SK-N-SH (cell line): ENCODE results near the gene EFEMP2. TPM values are rescaled to one million over a fixed set of nuclear protein-coding genes. Genes with fewer than 3 reads are reported as not detected.

ENCODE experiments used
- CTCF ChIA-PET: fragments of 300-600, 350-600 bp; formaldehyde crosslinking; extraction: SDS; loops from one replicate; lab custom pipeline; 2021; lab: Yijun Ruan, JAX
- POLR2A ChIA-PET: fragments of 350-600 bp; sonication (Branson Sonifier 250); formaldehyde crosslinking; extraction: SDS; loops from one replicate; lab custom pipeline; 2020; ENCODE audit warnings: antibody characterized with exemption, inconsistent platforms; lab: Yijun Ruan, JAX
- DNase-seq: peaks from one replicate; pipeline ENCODE4 v3.0.0; 2012
- H2AFZ ChIP-seq: fragments of 200-600 bp; sonication (generic); 2 replicates; pipeline ENCODE4 v1.8.1; 2016; ENCODE audit warnings: antibody characterized with exemption, mild to moderate bottlenecking, low read depth
- H3F3A ChIP-seq: fragments of 200-600 bp; sonication (generic); replicated peaks from 2 replicates; pipeline ENCODE3; 2016; ENCODE audit warnings: antibody characterized with exemption, mild to moderate bottlenecking; ENCODE audit not compliant: insufficient read depth
- H3K27ac ChIP-seq, 2 experiments: fragments of 200-500 bp in 1 of 2; fragments of 200-600 bp in 1 of 2; sonication (Bioruptor generic) in 1 of 2; sonication (generic), shearing (Covaris generic) in 1 of 2; 2 replicates each; pipeline versions ENCODE4 v1.5.1 to v1.6.1; 2014 to 2016; ENCODE audit warnings: low read depth in 2 of 2, inconsistent platforms in 1 of 2, low read length in 1 of 2, mild to moderate bottlenecking in 1 of 2, mixed read lengths in 1 of 2
- H3K27me3 ChIP-seq: fragments of 200-600 bp; sonication (generic), shearing (Covaris generic); 2 replicates; pipeline ENCODE4 v1.6.1; 2016; ENCODE audit warnings: mixed run types; ENCODE audit not compliant: insufficient read depth
- H3K36me3 ChIP-seq, 2 experiments: fragments of 200-500 bp in 1 of 2; fragments of 200-600 bp in 1 of 2; sonication (Bioruptor generic) in 1 of 2; sonication (generic) in 1 of 2; replicated peaks in 1 of 2; 2 replicates each; pipeline versions ENCODE3 to v1.5.1; 2014 to 2016; ENCODE audit warnings: low read length in 1 of 2, mild to moderate bottlenecking in 1 of 2; ENCODE audit not compliant: insufficient read depth in 2 of 2, control insufficient read depth in 1 of 2
- H3K4me1 ChIP-seq, 2 experiments: fragments of 200-500 bp in 1 of 2; fragments of 200-600 bp in 1 of 2; sonication (Bioruptor generic) in 1 of 2; sonication (generic), shearing (Covaris generic) in 1 of 2; 2 replicates each; pipeline versions ENCODE4 v1.5.1 to v1.6.1; 2014 to 2016; ENCODE audit warnings: low read depth in 1 of 2, low read length in 1 of 2, mixed run types in 1 of 2; ENCODE audit not compliant: insufficient read depth in 2 of 2, control insufficient read depth in 1 of 2
- H3K4me2 ChIP-seq: fragments of 200-600 bp; sonication (generic), shearing (Covaris generic); 2 replicates; pipeline ENCODE4 v1.6.1; 2017; ENCODE audit warnings: mixed run types
- H3K4me3 ChIP-seq, 2 experiments: fragments of 200-500 bp in 1 of 2; fragments of 200-600 bp in 1 of 2; sonication (Bioruptor generic) in 1 of 2; sonication (generic), shearing (Covaris generic) in 1 of 2; 2 replicates each; pipeline versions ENCODE4 v1.5.1 to v1.8.1; 2014 to 2016; ENCODE audit warnings: low read depth in 2 of 2, inconsistent platforms in 1 of 2, low read length in 1 of 2, mild to moderate bottlenecking in 1 of 2, mixed read lengths in 1 of 2, moderate library complexity in 1 of 2
- H3K79me2 ChIP-seq: fragments of 200-600 bp; sonication (generic); 2 replicates; pipeline ENCODE4 v1.8.1; 2017; ENCODE audit warnings: mild to moderate bottlenecking; ENCODE audit not compliant: insufficient read depth
- H3K9ac ChIP-seq: fragments of 200-600 bp; sonication (generic); 2 replicates; pipeline ENCODE4 v1.6.1; 2017; ENCODE audit warnings: mixed run types
- H3K9me2 ChIP-seq: fragments of 200-600 bp; sonication (generic); 2 replicates; pipeline ENCODE4 v1.6.1; 2017; ENCODE audit warnings: mixed run types
- H3K9me3 ChIP-seq: fragments of 200-600 bp; sonication (generic); 2 replicates; pipeline ENCODE4 v1.6.1; 2017; ENCODE audit warnings: mixed run types, mild to moderate bottlenecking, moderate library complexity
- H4K20me1 ChIP-seq: fragments of 200-600 bp; sonication (generic); 2 replicates; pipeline ENCODE4 v1.6.1; 2017; ENCODE audit warnings: mild to moderate bottlenecking, mixed run types; ENCODE audit not compliant: insufficient read depth
- CHD2 ChIP-seq: fragments of 150-350 bp; IDR thresholded peaks from 2 replicates; pipeline ENCODE4 v1.6.1; 2018; ENCODE audit warnings: low read length; ENCODE audit not compliant: partially characterized antibody
- EP300 ChIP-seq, 2 experiments: IDR thresholded peaks; 2 replicates each; pipeline versions ENCODE4 v1.4.0 to v1.6.1; 2012; ENCODE audit warnings: borderline replicate concordance in 1 of 2, low read depth in 1 of 2, low read length in 1 of 2
- FOSL2 ChIP-seq: IDR thresholded peaks from 2 replicates; pipeline ENCODE4 v1.4.0; 2012; ENCODE audit warnings: low read depth, mild to moderate bottlenecking, moderate library complexity, borderline replicate concordance
- FOXJ3 ChIP-seq: sonication (generic); formaldehyde crosslinking; IDR thresholded peaks from 2 replicates; pipeline ENCODE4 v1.5.1; 2020; ENCODE audit warnings: mild to moderate bottlenecking, missing genetic modification reagents
- FOXM1 ChIP-seq: IDR thresholded peaks from 2 replicates; pipeline ENCODE4 v1.4.0; 2012; ENCODE audit warnings: low read depth, mild to moderate bottlenecking
- GABPA ChIP-seq: IDR thresholded peaks from 2 replicates; pipeline ENCODE4 v1.4.0; 2012; ENCODE audit warnings: low read depth, mild to moderate bottlenecking
- GATA2 ChIP-seq: sonication (generic); formaldehyde crosslinking; IDR thresholded peaks from 2 replicates; pipeline ENCODE4 v1.5.0; 2020; ENCODE audit warnings: mild to moderate bottlenecking, missing genetic modification reagents
- MAX ChIP-seq: IDR thresholded peaks from 2 replicates; pipeline ENCODE4 v1.4.0; 2012; ENCODE audit warnings: low read depth
- MEF2A ChIP-seq: IDR thresholded peaks from 2 replicates; pipeline ENCODE4 v1.4.0; 2012; ENCODE audit warnings: low read depth, borderline replicate concordance
- NFIC ChIP-seq: IDR thresholded peaks from 2 replicates; pipeline ENCODE4 v1.4.0; 2012; ENCODE audit warnings: borderline replicate concordance
- NRF1 ChIP-seq: IDR thresholded peaks from 2 replicates; pipeline ENCODE4 v1.6.1; 2012; ENCODE audit warnings: low read depth, mild to moderate bottlenecking, low read length
- POLR2AphosphoS5 ChIP-seq: IDR thresholded peaks from 2 replicates; pipeline ENCODE4 v1.6.1; 2012; ENCODE audit warnings: low read depth, low read length
- RAD21 ChIP-seq: IDR thresholded peaks from 2 replicates; pipeline ENCODE4 v1.6.1; 2012; ENCODE audit warnings: mild to moderate bottlenecking, low read length
- REST ChIP-seq: IDR thresholded peaks from 2 replicates; pipeline ENCODE4 v1.6.1; 2012; ENCODE audit warnings: mild to moderate bottlenecking, low read depth, low read length, moderate library complexity
- RFX5 ChIP-seq: IDR thresholded peaks from 2 replicates; pipeline ENCODE4 v1.6.1; 2012; ENCODE audit warnings: mild to moderate bottlenecking, improper control_type of control experiment, low read length
- RXRA ChIP-seq: IDR thresholded peaks from 2 replicates; pipeline ENCODE4 v1.4.0; 2012; ENCODE audit warnings: low read depth, mild to moderate bottlenecking, borderline replicate concordance
- SIN3A ChIP-seq: IDR thresholded peaks from 2 replicates; pipeline ENCODE4 v1.6.1; 2012; ENCODE audit warnings: low read depth, mild to moderate bottlenecking, low read length, moderate library complexity, borderline replicate concordance
- SMC3 ChIP-seq: IDR thresholded peaks from 2 replicates; pipeline ENCODE4 v1.6.1; 2012; ENCODE audit warnings: low read depth, low read length, improper control_type of control experiment
- TAF1 ChIP-seq: IDR thresholded peaks from 2 replicates; pipeline ENCODE4 v1.6.1; 2012; ENCODE audit warnings: low read depth, mild to moderate bottlenecking, low read length, moderate library complexity, borderline replicate concordance
- TCF12 ChIP-seq: IDR thresholded peaks from 2 replicates; pipeline ENCODE4 v1.4.0; 2012
- USF1 ChIP-seq: IDR thresholded peaks from 2 replicates; pipeline ENCODE4 v1.4.0; 2012; ENCODE audit warnings: low read depth, borderline replicate concordance
- YY1 ChIP-seq: IDR thresholded peaks from 2 replicates; pipeline ENCODE4 v1.4.0; 2012; ENCODE audit warnings: low read depth, mild to moderate bottlenecking
- ZBTB33 ChIP-seq: IDR thresholded peaks from 2 replicates; pipeline ENCODE4 v1.4.0; 2012; ENCODE audit warnings: low read depth, borderline replicate concordance
- WGBS: methylation state at CpG from one replicate; pipeline ENCODE4 v1.1.6; 2017; ENCODE audit warnings: low lambda C conversion rate; 5-methylcytosine and 5-hydroxymethylcytosine counted together
- polyA plus RNA-seq, 3 experiments: library from polyadenylated mRNA; depleted of rRNA; stranded (reverse); fragments of >200 nt; gene quantifications; 2 replicates each; pipeline ENCODE4 v1.2.3, GENCODE V29; 2012
- TF ChIP-seq, protein P1 (sequence below): IDR thresholded peaks from 2 replicates; pipeline ENCODE4; 2012
- TF ChIP-seq, protein P2 (sequence below): fragments of 200-600 bp; sonication (generic); IDR thresholded peaks from 2 replicates; pipeline ENCODE4 v1.6.1; 2017; ENCODE audit warnings: antibody characterized with exemption, mild to moderate bottlenecking, moderate library complexity

Gene EFEMP2
- polyA plus RNA-seq, 1 of the 3 experiments (the other 2 are of a cell fraction) = 203 TPM

GRCh38 chr11:65915821-65916251 is 43.2 kb upstream of the EFEMP2 start:
- Histone ChIP-seq H3K9ac (peak overlapping the region; percentile 99; the same call in 1 of the 2 replicates), H3K9me2 (no peaks in the 10 kb centered on the region), H3K4me2 (peak overlapping the region; percentile 96), H3K27me3 (no peaks in the 10 kb centered on the region), H3K79me2 (peaks cover 72% of the 10 kb centered on the region), H3K4me1 (peaks cover 34 to 66% of the 10 kb centered on the region in 2 experiments; a peak in 3 of 4 replicates), H3K36me3 (peaks cover 0 to 4% of the 10 kb centered on the region in 2 experiments), H4K20me1 (0 out of 2 replicates have a peak, but pooled peaks cover 3% of the 10 kb centered on the region), H3F3A (peaks cover 24% of the 10 kb centered on the region), H3K27ac (peak overlapping the region; percentile 84 to 97; a peak in 3 of 4 replicates), H3K9me3 (no peaks in the 10 kb centered on the region), H3K4me3 (peak overlapping the region in 1 of 2 experiments; percentile 28; a peak in 2 of 4 replicates), H2AFZ (no peak overlapping the region)
- ChIA-PET POLR2A (no interaction called here), CTCF (interaction anchor here (1.3 to 3.3 kb wide), 3 partner anchors 27 to 50 kb away, joined by 3 to 24 read pairs (median 7); partner anchors contain the start of gene FIBP)
- DNase-seq = no peak
- WGBS = 0% methylated on average over 3 of the region's 13 CpGs
- TF ChIP-seq RAD21 (no peak), SIN3A (no peak), CHD2 (no peak), REST (peak; percentile 62; the same call in 1 of the 2 replicates), USF1 (peak; percentile 57), GABPA (no peak; the same call in 1 of the 2 replicates), EP300 (IDR thresholded peaks at IDR 0.05; ENCODE audit: borderline replicate concordance in 1 of 2, low read depth in 1 of 2, low read length in 1 of 2) (peak in 1 of 2 experiments; percentile 98; a peak in 2 of 4 replicates), POLR2AphosphoS5 (peak; percentile 82; the same call in 1 of the 2 replicates), MAX (peak; percentile 87), RFX5 (no peak), GATA2 (no peak), TAF1 (peak; percentile 64; the same call in 1 of the 2 replicates), NRF1 (no peak), RXRA (peak; percentile 96), NFIC (peak; percentile 95), FOXJ3 (CRISPR knock-in tag) (no peak), FOXM1 (peak; percentile 76), MEF2A (no peak; the same call in 1 of the 2 replicates), SMC3 (no peak), YY1 (no peak; the same call in 1 of the 2 replicates), TCF12 (peak; percentile 92), ZBTB33 (peak; percentile 91), FOSL2 (peak; percentile 100)
- TF ChIP-seq, protein P1, sequence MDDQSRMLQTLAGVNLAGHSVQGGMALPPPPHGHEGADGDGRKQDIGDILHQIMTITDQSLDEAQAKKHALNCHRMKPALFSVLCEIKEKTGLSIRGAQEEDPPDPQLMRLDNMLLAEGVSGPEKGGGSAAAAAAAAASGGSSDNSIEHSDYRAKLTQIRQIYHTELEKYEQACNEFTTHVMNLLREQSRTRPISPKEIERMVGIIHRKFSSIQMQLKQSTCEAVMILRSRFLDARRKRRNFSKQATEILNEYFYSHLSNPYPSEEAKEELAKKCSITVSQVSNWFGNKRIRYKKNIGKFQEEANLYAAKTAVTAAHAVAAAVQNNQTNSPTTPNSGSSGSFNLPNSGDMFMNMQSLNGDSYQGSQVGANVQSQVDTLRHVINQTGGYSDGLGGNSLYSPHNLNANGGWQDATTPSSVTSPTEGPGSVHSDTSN = peak; percentile 80
- TF ChIP-seq, protein P2, sequence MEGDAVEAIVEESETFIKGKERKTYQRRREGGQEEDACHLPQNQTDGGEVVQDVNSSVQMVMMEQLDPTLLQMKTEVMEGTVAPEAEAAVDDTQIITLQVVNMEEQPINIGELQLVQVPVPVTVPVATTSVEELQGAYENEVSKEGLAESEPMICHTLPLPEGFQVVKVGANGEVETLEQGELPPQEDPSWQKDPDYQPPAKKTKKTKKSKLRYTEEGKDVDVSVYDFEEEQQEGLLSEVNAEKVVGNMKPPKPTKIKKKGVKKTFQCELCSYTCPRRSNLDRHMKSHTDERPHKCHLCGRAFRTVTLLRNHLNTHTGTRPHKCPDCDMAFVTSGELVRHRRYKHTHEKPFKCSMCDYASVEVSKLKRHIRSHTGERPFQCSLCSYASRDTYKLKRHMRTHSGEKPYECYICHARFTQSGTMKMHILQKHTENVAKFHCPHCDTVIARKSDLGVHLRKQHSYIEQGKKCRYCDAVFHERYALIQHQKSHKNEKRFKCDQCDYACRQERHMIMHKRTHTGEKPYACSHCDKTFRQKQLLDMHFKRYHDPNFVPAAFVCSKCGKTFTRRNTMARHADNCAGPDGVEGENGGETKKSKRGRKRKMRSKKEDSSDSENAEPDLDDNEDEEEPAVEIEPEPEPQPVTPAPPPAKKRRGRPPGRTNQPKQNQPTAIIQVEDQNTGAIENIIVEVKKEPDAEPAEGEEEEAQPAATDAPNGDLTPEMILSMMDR = no peak
